Stimulated activated CD4-positive, alpha-beta T cell treated with anti-CD3 and anti-CD28 coated beads, Interleukin-15, amount 100 ng/mL, for 48 hours (primary cell): ENCODE data around the gene LIPF.
"Not testable (repeated sequence)": the region's sequence is repeated elsewhere in the genome, so short reads cannot be mapped to it uniquely, and the experiment has no call there.

Experiments
- DNase-seq, 2 donors: peaks; one replicate each; pipeline ENCODE4 v3.0.0-alpha.2; 2020; ENCODE audit warnings: low read depth in 2 of 2

LIPF gene

GRCh38 chr10:88664142-88664541, at the start of gene LIPF:
LIPF (plus strand) TSS chr10:88664442; CDS start chr10:88667298, 2,856 bp downstream.
- DNase-seq, result no peak

GRCh38 chr10:88616250-88616977, 47.8 kb upstream of the LIPF start:
- DNase-seq, result no peak

- no peak for DNase-seq
These were observed 46.4 kb upstream of the LIPF start for GRCh38 chr10:88617772-88618300.

GRCh38 chr10:88618496-88618895, 45.7 kb upstream of the LIPF start:
- no peak for DNase-seq

GRCh38 chr10:88620441-88620840, 43.8 kb upstream of the LIPF start:
- DNase-seq, result no peak

- no peak for DNase-seq
These were observed 40.4 kb upstream of the LIPF start for GRCh38 chr10:88623835-88624234.

GRCh38 chr10:88624840-88625239, 39.4 kb upstream of the LIPF start:
- no peak for DNase-seq

GRCh38 chr10:88640186-88640585, 24.1 kb upstream of the LIPF start:
- DNase-seq, result no peak

- no peak for DNase-seq
These were observed 22.0 kb upstream of the LIPF start for GRCh38 chr10:88642209-88642608.

- DNase-seq, result no peak
These were observed 21.3 kb upstream of the LIPF start for GRCh38 chr10:88642963-88643362.

GRCh38 chr10:88647061-88647615, 17.1 kb upstream of the LIPF start:
- DNase-seq, result no peak

- DNase-seq, result no peak
These were observed 13.1 kb upstream of the LIPF start for GRCh38 chr10:88651101-88651551.

GRCh38 chr10:88652616-88653015, 11.6 kb upstream of the LIPF start:
- no peak for DNase-seq

- no peak for DNase-seq
These were observed 6.3 kb upstream of the LIPF start for GRCh38 chr10:88657901-88658300.

GRCh38 chr10:88659725-88660597, 4.3 kb upstream of the LIPF start:
- DNase-seq, result no peak

- DNase-seq, result no peak
These were observed 3.7 kb upstream of the LIPF start for GRCh38 chr10:88660598-88660884.

GRCh38 chr10:88661018-88661417, 3.2 kb upstream of the LIPF start:
- DNase-seq, result no peak

GRCh38 chr10:88661577-88661976, 2.7 kb upstream of the LIPF start:
- DNase-seq, result no peak

GRCh38 chr10:88663153-88663552, 1.1 kb upstream of the LIPF start:
- not testable (repeated sequence) for DNase-seq

GRCh38 chr10:88668465-88668864, 4.2 kb downstream of the LIPF start:
- DNase-seq, result no peak

GRCh38 chr10:88670497-88670896, 6.3 kb downstream of the LIPF start:
- DNase-seq, result peak in 1 of 2 donors; percentile 4

- DNase-seq, result no peak
These were observed 7.8 kb downstream of the LIPF start for GRCh38 chr10:88672041-88672440.
